Measurements from ENCODE around the gene SIPA1L2. TPM values are rescaled to one million over a fixed set of nuclear protein-coding genes. Genes with fewer than 3 reads are reported as not detected.
A peak's percentile ranks its signal among the peaks of the same experiment; 100 is the strongest.

The SIPA1L2 gene
- total and polyA plus RNA-seq, 7 experiments from 2014 or later, result 0.08 to 4.9 (median 0.51) TPM; not detected in 1

DNA sequence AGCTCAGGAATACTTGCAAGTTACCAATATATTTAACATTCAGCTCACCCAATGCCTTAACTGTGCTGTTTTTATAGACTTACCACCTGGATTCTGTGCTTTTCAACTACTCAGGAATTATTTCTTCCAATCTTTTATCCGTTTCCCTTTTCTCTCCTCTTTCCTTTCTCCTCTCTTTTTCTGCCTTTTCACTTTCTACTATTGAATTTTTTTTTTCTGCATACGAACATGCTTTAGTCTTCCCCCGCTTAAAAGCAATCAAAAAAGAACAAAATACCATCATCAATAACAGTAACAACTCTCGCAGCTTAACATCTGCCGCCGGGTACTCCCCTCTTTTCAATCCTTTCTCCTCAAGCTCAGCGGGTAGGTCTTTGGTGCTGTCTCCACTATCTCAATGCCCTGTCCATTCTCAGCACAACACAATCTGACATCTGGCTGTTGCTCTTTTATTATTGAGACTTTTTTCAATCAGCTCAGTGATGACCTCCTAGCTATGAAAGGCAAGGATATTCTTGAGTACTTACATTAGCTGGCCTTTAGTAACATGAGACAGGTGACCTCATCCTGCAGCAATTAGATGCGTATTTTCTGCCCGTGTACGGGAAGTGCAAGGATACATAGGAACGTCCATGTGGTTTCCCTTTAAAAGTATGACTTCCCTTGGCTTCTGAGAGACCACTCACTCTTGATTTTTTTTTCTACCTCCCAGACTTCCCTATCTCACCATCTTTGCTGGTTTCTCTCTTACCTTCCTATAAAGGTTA, 40.2 kb upstream of the SIPA1L2 start:
- no peaks in the 10 kb centered on the region for H3K9me3 ChIP-seq (ENCODE audit: control insufficient read depth in 2 of 3, low read length in 3 of 3)
- no peaks in the 10 kb centered on the region for H3K36me3 Mint-ChIP-seq
- no peaks in the 10 kb centered on the region for H3K27me3 ChIP-seq (ENCODE audit: control insufficient read depth in 2 of 2, insufficient read depth in 2 of 2, low read length in 2 of 2)
- H3K27ac ChIP-seq (ENCODE audit: low read depth, low read length), result no peak overlapping the region
- ATAC-seq, result no peak
- no peak overlapping the region for H3K4me3 ChIP-seq (ENCODE audit: low read length)
- H3K36me3 ChIP-seq (ENCODE audit: control insufficient read depth in 2 of 3, insufficient read depth in 3 of 3, low read length in 3 of 3), result no peaks in the 10 kb centered on the region
- H3K27me3 Mint-ChIP-seq, result peaks cover 4 to 24% (median 7%) of the 10 kb centered on the region in 5 donors
- no peak for DNase-seq
- H3K27ac Mint-ChIP-seq, result no peak overlapping the region
- H3K9me3 Mint-ChIP-seq, result no peaks in the 10 kb centered on the region
- CTCF ChIA-PET, result interaction anchor here (0.6 kb wide), 1 partner anchor 284 kb away, joined by 3 read pairs; no protein-coding TSS in a partner anchor
- H3K4me3 Mint-ChIP-seq, result no peak overlapping the region
- POLR2A ChIA-PET, result no interaction called here
- H3K4me1 ChIP-seq (ENCODE audit: control insufficient read depth in 2 of 2, insufficient read depth in 2 of 2, low read length in 2 of 2), result no peaks in the 10 kb centered on the region
- intact Hi-C loops (cut with micrococcal nuclease), result no loop called here
- peaks cover 0 to 13% (median 10%) of the 10 kb centered on the region in 7 donors for H3K4me1 Mint-ChIP-seq

DNA sequence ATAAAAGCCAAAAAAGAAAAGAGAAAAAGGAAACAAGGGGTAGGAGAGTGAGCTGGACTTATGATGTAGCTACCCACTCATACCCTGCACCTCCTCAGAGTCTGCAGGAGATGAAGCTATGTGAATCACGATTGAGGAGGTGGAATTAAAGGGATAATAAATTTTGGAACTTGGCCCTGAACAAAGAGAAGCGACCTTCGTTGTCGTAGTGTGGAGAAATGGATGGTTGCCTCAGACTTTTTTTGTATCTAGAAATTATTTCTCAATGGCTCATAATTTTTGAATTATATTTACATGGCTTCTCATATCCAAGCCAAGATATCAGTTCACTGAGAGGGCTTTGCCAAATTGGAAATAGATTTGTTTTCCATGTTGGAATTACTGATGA, 37.8 kb upstream of the SIPA1L2 start:
- H3K27me3 ChIP-seq (ENCODE audit: control insufficient read depth in 2 of 2, insufficient read depth in 2 of 2, low read length in 2 of 2), result no peaks in the 10 kb centered on the region
- no peak overlapping the region for H3K27ac Mint-ChIP-seq

DNA sequence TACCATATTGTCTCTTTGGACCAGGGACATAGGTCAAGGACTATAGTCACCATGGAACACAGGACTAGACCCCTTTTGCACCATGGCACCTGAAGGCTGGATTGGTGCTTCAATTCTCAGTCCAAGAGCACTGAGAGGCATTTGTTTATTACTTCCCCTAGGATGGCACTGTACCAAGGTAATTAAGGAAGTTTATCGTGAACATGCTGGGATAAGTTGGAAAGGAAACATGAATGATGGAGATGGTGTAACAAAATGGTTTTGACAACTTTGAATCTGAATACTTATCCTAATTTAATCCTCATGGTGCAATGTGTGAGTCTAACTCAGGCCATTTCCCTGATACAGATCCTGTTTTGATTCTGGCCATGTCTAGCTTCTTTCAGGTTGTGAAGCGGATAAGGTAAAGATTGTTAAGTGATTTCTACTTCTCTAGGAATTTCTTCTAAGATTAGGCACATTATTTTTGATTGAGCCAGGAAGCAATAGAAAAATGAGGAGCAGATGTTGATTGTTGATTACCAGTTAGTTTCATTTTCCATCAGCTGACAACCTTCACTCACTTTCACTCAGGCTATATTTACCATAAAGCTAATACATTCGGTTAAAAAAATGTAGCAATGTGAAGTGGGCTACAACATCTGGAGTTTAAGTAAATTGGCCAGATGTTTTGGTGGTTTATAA, 37.3 kb upstream of the SIPA1L2 start:
- Mint-ChIP-seq H3K4me3 (peak overlapping the region in 2 of 10 donors; percentile 30 to 33), H3K27ac (no peak overlapping the region), H3K36me3 (no peaks in the 10 kb centered on the region), H3K9me3 (no peaks in the 10 kb centered on the region), H3K4me1 (peaks cover 0 to 13% (median 10%) of the 10 kb centered on the region in 7 donors), H3K27me3 (peaks cover 0 to 25% (median 6%) of the 10 kb centered on the region in 5 donors)
- H3K4me3 ChIP-seq (ENCODE audit: low read length), result no peak overlapping the region
- H3K36me3 ChIP-seq (ENCODE audit: control insufficient read depth in 2 of 3, insufficient read depth in 3 of 3, low read length in 3 of 3), result no peaks in the 10 kb centered on the region
- no peak overlapping the region for H3K27ac ChIP-seq (ENCODE audit: low read depth, low read length)
- intact Hi-C loops (cut with micrococcal nuclease), result no loop called here
- no peaks in the 10 kb centered on the region for H3K9me3 ChIP-seq (ENCODE audit: control insufficient read depth in 2 of 3, low read length in 3 of 3)
- H3K4me1 ChIP-seq (ENCODE audit: control insufficient read depth in 2 of 2, insufficient read depth in 2 of 2, low read length in 2 of 2), result no peaks in the 10 kb centered on the region
- CTCF ChIA-PET, result no interaction called here
- DNase-seq, result no peak
- POLR2A ChIA-PET, result no interaction called here
- no peak for ATAC-seq
- H3K27me3 ChIP-seq (ENCODE audit: control insufficient read depth in 2 of 2, insufficient read depth in 2 of 2, low read length in 2 of 2), result no peaks in the 10 kb centered on the region

More for the DNA sequence above, 37.8 kb upstream of the SIPA1L2 start:
- Mint-ChIP-seq H3K9me3 (no peaks in the 10 kb centered on the region), H3K27me3 (peaks cover 0 to 23% (median 6%) of the 10 kb centered on the region in 5 donors), H3K4me3 (peak overlapping the region in 1 of 10 donors; percentile 30), H3K36me3 (no peaks in the 10 kb centered on the region), H3K4me1 (peaks cover 0 to 13% (median 10%) of the 10 kb centered on the region in 7 donors)
- H3K27ac ChIP-seq (ENCODE audit: low read depth, low read length), result no peak overlapping the region
- ATAC-seq (no peak), DNase-seq (no peak)
- no peaks in the 10 kb centered on the region for H3K9me3 ChIP-seq (ENCODE audit: control insufficient read depth in 2 of 3, low read length in 3 of 3)
- CTCF ChIA-PET, result no interaction called here
- H3K4me1 ChIP-seq (ENCODE audit: control insufficient read depth in 2 of 2, insufficient read depth in 2 of 2, low read length in 2 of 2), result no peaks in the 10 kb centered on the region
- H3K4me3 ChIP-seq (ENCODE audit: low read length), result no peak overlapping the region
- intact Hi-C loops (cut with micrococcal nuclease), result no loop called here
- H3K36me3 ChIP-seq (ENCODE audit: control insufficient read depth in 2 of 3, insufficient read depth in 3 of 3, low read length in 3 of 3), result no peaks in the 10 kb centered on the region
- POLR2A ChIA-PET, result no interaction called here

DNA sequence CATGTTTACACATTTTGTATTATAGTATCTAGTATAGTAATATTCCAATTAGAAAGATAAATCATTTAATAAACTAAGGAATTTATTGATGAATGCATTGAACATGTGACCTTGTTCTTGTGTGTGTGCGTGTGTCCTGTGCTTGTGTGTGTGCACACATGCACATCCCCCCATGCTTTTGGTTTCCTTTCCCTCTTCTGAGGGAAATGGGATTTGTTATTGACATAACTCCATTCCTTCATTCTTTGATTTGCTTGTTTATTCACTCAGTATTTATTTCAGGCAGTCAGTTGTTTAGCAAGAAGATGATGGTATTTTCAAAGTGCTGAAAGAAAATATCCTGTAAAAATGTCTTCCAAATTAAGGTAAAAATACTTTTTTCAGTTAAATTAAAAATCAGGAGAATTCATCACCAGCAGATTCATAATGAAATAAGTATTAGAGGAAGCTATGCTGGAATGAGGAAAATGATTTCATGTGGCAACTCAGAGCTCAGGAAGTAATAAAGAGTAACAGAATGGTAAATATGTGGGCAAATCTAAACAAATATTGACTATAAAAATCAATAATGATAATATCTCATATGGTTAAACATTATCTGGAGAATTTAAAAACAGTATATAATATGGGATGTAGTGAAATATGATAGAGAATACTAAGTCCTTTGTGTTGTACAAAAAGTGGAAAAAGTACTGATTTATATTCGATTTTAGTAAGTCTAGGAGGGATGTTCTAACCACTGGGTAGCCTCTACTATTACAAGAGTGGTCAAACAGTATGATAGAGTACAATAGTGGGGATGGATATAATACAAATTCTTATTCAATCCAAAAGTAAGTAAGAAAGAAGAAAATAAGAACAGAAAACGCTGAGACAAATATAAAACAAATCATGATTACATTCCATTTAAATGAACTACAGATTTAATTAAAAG, 35.2 kb upstream of the SIPA1L2 start:
- Mint-ChIP-seq H3K4me1 (peaks cover 0 to 13% (median 10%) of the 10 kb centered on the region in 7 donors), H3K27me3 (peaks cover 0 to 20% (median 15%) of the 10 kb centered on the region in 5 donors), H3K27ac (no peak overlapping the region), H3K36me3 (no peaks in the 10 kb centered on the region), H3K4me3 (no peak overlapping the region), H3K9me3 (no peaks in the 10 kb centered on the region)
- H3K27me3 ChIP-seq (ENCODE audit: control insufficient read depth in 2 of 2, insufficient read depth in 2 of 2, low read length in 2 of 2), result no peaks in the 10 kb centered on the region
- ATAC-seq, result no peak
- no peaks in the 10 kb centered on the region for H3K9me3 ChIP-seq (ENCODE audit: control insufficient read depth in 2 of 3, low read length in 3 of 3)
- CTCF ChIA-PET, result no interaction called here
- intact Hi-C loops (cut with micrococcal nuclease), result no loop called here
- no peak for DNase-seq
- no peaks in the 10 kb centered on the region for H3K36me3 ChIP-seq (ENCODE audit: control insufficient read depth in 2 of 3, insufficient read depth in 3 of 3, low read length in 3 of 3)
- H3K27ac ChIP-seq (ENCODE audit: low read depth, low read length), result no peak overlapping the region
- H3K4me3 ChIP-seq (ENCODE audit: low read length), result no peak overlapping the region
- POLR2A ChIA-PET, result no interaction called here
- H3K4me1 ChIP-seq (ENCODE audit: control insufficient read depth in 2 of 2, insufficient read depth in 2 of 2, low read length in 2 of 2), result no peaks in the 10 kb centered on the region

DNA sequence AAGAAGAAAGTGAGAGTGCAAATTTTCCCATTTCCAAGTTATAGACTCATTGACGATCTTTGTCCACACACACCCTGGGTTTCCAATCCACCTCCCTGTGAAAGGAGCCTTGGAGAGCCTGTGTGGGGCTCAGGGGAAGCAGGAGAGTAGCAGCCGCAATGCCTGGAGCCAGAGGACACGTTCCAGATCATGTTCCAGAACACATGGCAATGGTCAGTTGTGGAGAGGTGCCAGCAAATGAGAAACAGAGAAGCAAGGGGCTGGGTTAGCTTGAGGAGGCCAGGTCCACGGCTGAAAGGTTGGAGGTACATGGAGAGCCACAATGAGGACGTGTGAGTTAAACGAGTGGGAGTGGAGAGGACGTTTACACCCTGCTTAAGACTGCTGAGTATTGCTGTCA, 33.0 kb upstream of the SIPA1L2 start:
- DNase-seq, result no peak
- no peaks in the 10 kb centered on the region for H3K9me3 Mint-ChIP-seq
- H3K4me1 ChIP-seq (ENCODE audit: control insufficient read depth in 2 of 2, insufficient read depth in 2 of 2, low read length in 2 of 2), result no peaks in the 10 kb centered on the region

DNA sequence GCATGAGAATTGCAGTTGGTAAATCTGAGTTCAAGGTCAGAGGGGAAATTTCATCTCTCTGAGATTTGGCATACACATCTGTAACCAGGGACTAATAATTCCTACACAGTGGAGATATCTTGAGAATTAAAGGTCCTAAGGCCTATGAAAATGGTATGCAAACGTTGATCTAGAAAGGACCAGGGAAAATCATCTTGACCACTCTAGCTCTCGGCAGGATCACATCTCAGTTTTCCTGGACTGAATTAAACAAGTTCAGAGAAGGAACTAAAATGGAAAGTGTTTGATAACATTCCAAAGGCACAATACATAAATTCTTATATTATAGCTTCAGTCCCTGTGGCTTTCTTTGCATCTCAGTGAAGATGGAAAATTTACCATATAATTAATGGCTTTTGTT, 28.5 kb upstream of the SIPA1L2 start:
- ATAC-seq, result no peak

More for the DNA sequence above, 33.0 kb upstream of the SIPA1L2 start:
- ATAC-seq, result no peak
- POLR2A ChIA-PET, result no interaction called here
- CTCF ChIA-PET, result no interaction called here
- no peaks in the 10 kb centered on the region for H3K27me3 ChIP-seq (ENCODE audit: control insufficient read depth in 2 of 2, insufficient read depth in 2 of 2, low read length in 2 of 2)
- peaks cover 0 to 11% (median 9%) of the 10 kb centered on the region in 7 donors for H3K4me1 Mint-ChIP-seq
- H3K36me3 ChIP-seq (ENCODE audit: control insufficient read depth in 2 of 3, insufficient read depth in 3 of 3, low read length in 3 of 3), result no peaks in the 10 kb centered on the region
- H3K27me3 Mint-ChIP-seq, result peaks cover 4 to 25% (median 11%) of the 10 kb centered on the region in 5 donors
- H3K4me3 Mint-ChIP-seq, result no peak overlapping the region
- no peaks in the 10 kb centered on the region for H3K9me3 ChIP-seq (ENCODE audit: control insufficient read depth in 2 of 3, low read length in 3 of 3)
- no peak overlapping the region for H3K4me3 ChIP-seq (ENCODE audit: low read length)
- H3K27ac ChIP-seq (ENCODE audit: low read depth, low read length), result no peak overlapping the region
- intact Hi-C loops (cut with micrococcal nuclease), result no loop called here
- H3K36me3 Mint-ChIP-seq, result no peaks in the 10 kb centered on the region
- no peak overlapping the region for H3K27ac Mint-ChIP-seq

More for the DNA sequence above, 28.5 kb upstream of the SIPA1L2 start:
- Mint-ChIP-seq H3K27ac (no peak overlapping the region), H3K9me3 (no peaks in the 10 kb centered on the region), H3K4me1 (peaks cover 0 to 8% (median 0%) of the 10 kb centered on the region in 7 donors), H3K4me3 (no peak overlapping the region), H3K27me3 (peaks cover 12 to 52% (median 22%) of the 10 kb centered on the region in 5 donors), H3K36me3 (no peaks in the 10 kb centered on the region)
- H3K4me1 ChIP-seq (ENCODE audit: control insufficient read depth in 2 of 2, insufficient read depth in 2 of 2, low read length in 2 of 2), result no peaks in the 10 kb centered on the region
- no peak for DNase-seq
- ChIA-PET CTCF (interaction anchor here (1.1 kb wide), 1 partner anchor 13 kb away, joined by 3 read pairs; no protein-coding TSS in a partner anchor), POLR2A (no interaction called here)
- H3K27me3 ChIP-seq (ENCODE audit: control insufficient read depth in 2 of 2, insufficient read depth in 2 of 2, low read length in 2 of 2), result no peaks in the 10 kb centered on the region
- H3K27ac ChIP-seq (ENCODE audit: low read depth, low read length), result no peak overlapping the region
- H3K36me3 ChIP-seq (ENCODE audit: control insufficient read depth in 2 of 3, insufficient read depth in 3 of 3, low read length in 3 of 3), result no peaks in the 10 kb centered on the region
- no peak overlapping the region for H3K4me3 ChIP-seq (ENCODE audit: low read length)
- H3K9me3 ChIP-seq (ENCODE audit: control insufficient read depth in 2 of 3, low read length in 3 of 3), result no peaks in the 10 kb centered on the region
- intact Hi-C loops (cut with micrococcal nuclease), result no loop called here

All from naive thymus-derived CD4-positive, alpha-beta T cell (primary cell).